Embryonic facial prominence (tissue), 1 donor: Measurements from ENCODE around the gene OLA1.

ENCODE experiments used
- DNase-seq: peaks from one replicate; pipeline ENCODE4 v3.0.0-alpha.2; 2016; ENCODE audit errors: extremely low spot score

OLA1 gene

GRCh38 chr2:174066871-174067270 lies 181.5 kb downstream of the OLA1 start:
- no peak for DNase-seq

GRCh38 chr2:174063492-174064092 lies 184.7 kb downstream of the OLA1 start:
- DNase-seq, result no peak

GRCh38 chr2:174062934-174063333 lies 185.4 kb downstream of the OLA1 start:
- DNase-seq, result no peak

- no peak for DNase-seq
Measured at GRCh38 chr2:174059884-174060244, 188.5 kb downstream of the OLA1 start.

- no peak for DNase-seq
Measured at GRCh38 chr2:174059178-174059883, 189.0 kb downstream of the OLA1 start.

GRCh38 chr2:174058456-174058855 lies 189.9 kb downstream of the OLA1 start:
- DNase-seq, result no peak

GRCh38 chr2:174058026-174058425 lies 190.3 kb downstream of the OLA1 start:
- DNase-seq, result no peak

GRCh38 chr2:174054926-174055325 lies 193.4 kb downstream of the OLA1 start:
- DNase-seq, result no peak

GRCh38 chr2:174053355-174054151 lies 194.8 kb downstream of the OLA1 start:
- DNase-seq, result no peak

GRCh38 chr2:174052584-174052976 lies 195.8 kb downstream of the OLA1 start:
- no peak for DNase-seq

GRCh38 chr2:174051741-174052583 lies 196.4 kb downstream of the OLA1 start:
- no peak for DNase-seq

- no peak for DNase-seq
Measured at GRCh38 chr2:174051068-174051467, 197.3 kb downstream of the OLA1 start.

- no peak for DNase-seq
Measured at GRCh38 chr2:174049895-174050294, 198.4 kb downstream of the OLA1 start.

GRCh38 chr2:174048243-174048642 lies 200.1 kb downstream of the OLA1 start:
- no peak for DNase-seq

GRCh38 chr2:174047746-174048145 lies 200.6 kb downstream of the OLA1 start:
- no peak for DNase-seq

GRCh38 chr2:174046172-174046571 lies 202.2 kb downstream of the OLA1 start:
- no peak for DNase-seq

- no peak for DNase-seq
Measured at GRCh38 chr2:174044556-174044955, 203.8 kb downstream of the OLA1 start.

GRCh38 chr2:174040417-174040701 lies 208.0 kb downstream of the OLA1 start:
- no peak for DNase-seq

- DNase-seq, result peak; percentile 81
Measured at GRCh38 chr2:174039551-174040416, 208.5 kb downstream of the OLA1 start.

- DNase-seq, result no peak
Measured at GRCh38 chr2:174038462-174038861, 209.9 kb downstream of the OLA1 start.

GRCh38 chr2:174036825-174037224 lies 211.5 kb downstream of the OLA1 start:
- no peak for DNase-seq
